ENCODE measurements around the gene CCDC33.

The CCDC33 gene

GRCh38 chr15:74370471-74370870 lies 134.3 kb downstream of the CCDC33 start:
- Mint-ChIP-seq H3K27me3 (peaks cover 78% of the 10 kb centered on the region), H3K36me3 (ENCODE audit: low read depth) (no peaks in the 10 kb centered on the region), H3K27ac (no peak overlapping the region), H3K4me1 (ENCODE audit: low read depth) (peaks cover 20% of the 10 kb centered on the region), H3K4me3 (no peak overlapping the region), H3K9me3 (no peaks in the 10 kb centered on the region)
- intact Hi-C loops (cut with micrococcal nuclease), result loop anchor here (5.0 kb wide), 1 partner anchor 262 kb away; no protein-coding TSS in a partner anchor

DNA sequence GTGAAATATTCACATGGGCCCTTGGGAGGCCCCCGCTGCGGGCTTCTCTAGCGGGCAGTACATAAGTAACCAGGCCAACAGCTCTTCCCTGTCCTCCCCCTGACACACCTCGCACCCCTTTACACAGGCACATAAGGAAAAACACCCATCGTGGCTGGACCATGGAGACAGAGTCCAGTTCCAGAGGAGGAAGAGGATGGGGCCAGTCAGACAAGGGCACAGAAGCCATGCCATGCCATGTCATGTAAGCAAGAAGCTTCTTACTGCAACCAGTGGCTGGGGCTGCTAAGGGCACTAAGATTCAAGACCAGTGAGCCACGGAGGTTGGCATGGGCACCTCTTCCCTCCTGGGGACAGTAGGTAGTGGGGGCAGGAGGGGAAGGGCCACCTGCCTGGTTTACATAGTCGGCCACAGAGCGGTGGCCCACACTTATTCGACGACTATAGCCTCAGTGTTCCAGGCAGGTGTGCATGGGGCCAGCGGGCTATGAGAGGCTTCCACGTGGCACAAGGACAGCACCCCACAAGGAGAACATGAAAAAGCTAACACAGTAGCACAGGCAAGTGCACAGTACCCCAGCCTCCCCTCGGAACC lies 137.0 kb downstream of the CCDC33 start:
- Mint-ChIP-seq H3K4me1 (ENCODE audit: low read depth) (peaks cover 15% of the 10 kb centered on the region), H3K27ac (no peak overlapping the region), H3K27me3 (peaks cover 63% of the 10 kb centered on the region)

DNA sequence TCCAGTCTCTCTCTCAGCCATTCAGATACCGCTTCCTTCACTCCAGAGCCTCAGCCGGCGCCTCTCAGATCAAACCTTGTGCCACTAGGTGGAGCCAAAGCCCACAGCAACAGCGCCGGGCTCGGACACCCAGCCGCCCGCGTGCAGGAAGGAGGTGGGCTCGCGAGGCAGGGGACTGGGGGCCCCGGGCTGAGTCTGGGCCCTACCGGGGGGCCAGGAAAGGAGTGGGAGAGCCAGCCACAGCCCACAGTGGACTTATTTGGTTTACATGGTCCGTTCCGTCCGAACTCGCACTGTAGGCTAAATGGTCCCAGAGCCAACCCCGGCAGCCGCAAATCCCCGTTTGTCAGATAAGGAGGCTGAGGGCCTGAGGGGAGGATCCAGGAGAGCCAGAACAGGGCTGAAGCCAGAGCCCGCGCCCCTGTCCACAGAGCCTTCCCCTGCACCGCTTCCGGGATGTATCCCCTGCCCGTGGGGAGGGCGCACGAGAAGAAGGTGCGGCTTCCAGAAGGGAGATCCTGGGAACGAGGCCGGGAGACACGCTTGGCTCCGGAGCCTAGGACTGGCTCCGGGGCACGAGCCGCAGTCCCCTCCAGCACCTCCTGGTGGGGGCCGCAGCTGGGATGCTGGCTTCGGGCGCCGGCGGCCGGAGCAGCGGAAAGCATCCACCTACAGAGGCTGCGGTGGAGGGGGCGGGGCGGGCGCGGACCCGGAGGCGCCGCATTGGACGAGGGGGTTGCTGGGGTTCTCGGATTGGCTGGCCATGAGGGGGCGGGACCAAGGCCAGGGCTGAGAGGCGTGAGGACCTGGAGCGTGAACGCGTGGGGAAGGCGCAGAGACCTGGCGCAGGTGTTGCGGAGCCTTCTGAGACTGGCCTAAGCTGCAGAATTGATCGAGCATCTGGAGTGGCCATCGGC lies 137.9 kb downstream of the CCDC33 start:
- H3K27me3 Mint-ChIP-seq, result peaks cover 61% of the 10 kb centered on the region
- H3K4me3 Mint-ChIP-seq, result peak overlapping the region; percentile 76
- intact Hi-C loops (cut with micrococcal nuclease), result loop anchor here (2.0 to 5.0 kb wide), 4 partner anchors 65 to 395 kb away; no protein-coding TSS in a partner anchor
- H3K9me3 Mint-ChIP-seq, result no peaks in the 10 kb centered on the region
- peaks cover 20% of the 10 kb centered on the region for H3K4me1 Mint-ChIP-seq (ENCODE audit: low read depth)
- no peaks in the 10 kb centered on the region for H3K36me3 Mint-ChIP-seq (ENCODE audit: low read depth)
- no peak overlapping the region for H3K27ac Mint-ChIP-seq

More for the DNA sequence above, 137.0 kb downstream of the CCDC33 start:
- no peak overlapping the region for H3K4me3 Mint-ChIP-seq
- no peaks in the 10 kb centered on the region for H3K36me3 Mint-ChIP-seq (ENCODE audit: low read depth)
- no peaks in the 10 kb centered on the region for H3K9me3 Mint-ChIP-seq
- intact Hi-C loops (cut with micrococcal nuclease), result loop anchor here (5.0 kb wide), 1 partner anchor 259 kb away; no protein-coding TSS in a partner anchor

DNA sequence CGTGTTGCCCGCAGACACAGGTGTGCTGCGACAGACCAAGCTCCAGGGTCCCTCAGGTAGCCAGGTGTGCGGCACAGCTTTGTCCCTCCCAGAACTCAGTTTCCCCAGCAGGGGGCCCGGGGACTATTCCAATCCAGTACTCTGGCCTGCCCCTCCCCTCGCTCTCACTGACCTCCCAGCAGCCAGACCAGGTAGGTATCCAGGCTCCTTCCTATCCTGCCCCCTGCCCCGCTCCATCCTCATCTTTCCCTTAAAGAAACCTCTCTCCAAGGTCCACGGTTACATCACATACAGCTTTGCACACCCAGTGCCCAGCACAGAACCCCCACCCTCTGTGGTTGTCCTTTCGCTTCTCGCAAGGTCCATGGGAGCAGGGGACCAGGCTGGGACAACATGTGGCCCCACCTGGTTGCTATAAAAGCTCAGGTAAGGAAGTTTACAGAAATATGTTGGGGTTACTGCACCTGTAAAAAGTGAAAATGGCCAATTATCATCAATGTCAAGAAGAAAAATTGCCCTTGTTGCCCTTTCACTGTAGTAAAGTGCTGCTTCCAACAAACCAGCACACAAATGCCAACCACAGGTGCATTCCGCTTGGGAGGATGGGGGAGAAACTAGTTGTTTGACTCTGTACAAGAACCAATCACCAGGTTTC lies 138.6 kb downstream of the CCDC33 start:
- intact Hi-C loops (cut with micrococcal nuclease), result loop anchor here (2.0 to 5.0 kb wide), 4 partner anchors 64 to 394 kb away; no protein-coding TSS in a partner anchor
- Mint-ChIP-seq H3K27me3 (peaks cover 60% of the 10 kb centered on the region), H3K9me3 (no peaks in the 10 kb centered on the region), H3K36me3 (ENCODE audit: low read depth) (no peaks in the 10 kb centered on the region), H3K4me1 (ENCODE audit: low read depth) (peaks cover 22% of the 10 kb centered on the region), H3K27ac (no peak overlapping the region), H3K4me3 (no peak overlapping the region)

GRCh38 chr15:74375303-74375693 lies 139.2 kb downstream of the CCDC33 start:
- intact Hi-C loops (cut with micrococcal nuclease), result loop anchor here (2.0 kb wide), 3 partner anchors 64 to 394 kb away; no protein-coding TSS in a partner anchor
- Mint-ChIP-seq H3K36me3 (ENCODE audit: low read depth) (no peaks in the 10 kb centered on the region), H3K4me1 (ENCODE audit: low read depth) (peaks cover 22% of the 10 kb centered on the region), H3K4me3 (no peak overlapping the region), H3K27ac (no peak overlapping the region), H3K27me3 (peaks cover 60% of the 10 kb centered on the region), H3K9me3 (no peaks in the 10 kb centered on the region)

GRCh38 chr15:74376226-74376625 lies 140.1 kb downstream of the CCDC33 start:
- H3K4me1 Mint-ChIP-seq (ENCODE audit: low read depth), result peaks cover 22% of the 10 kb centered on the region
- no peak overlapping the region for H3K4me3 Mint-ChIP-seq
- H3K36me3 Mint-ChIP-seq (ENCODE audit: low read depth), result no peaks in the 10 kb centered on the region
- no peak overlapping the region for H3K27ac Mint-ChIP-seq
- intact Hi-C loops (cut with micrococcal nuclease), result no loop called here
- peaks cover 61% of the 10 kb centered on the region for H3K27me3 Mint-ChIP-seq
- H3K9me3 Mint-ChIP-seq, result no peaks in the 10 kb centered on the region

- H3K36me3 Mint-ChIP-seq (ENCODE audit: low read depth), result no peaks in the 10 kb centered on the region
- H3K27ac Mint-ChIP-seq, result no peak overlapping the region
- peaks cover 60% of the 10 kb centered on the region for H3K27me3 Mint-ChIP-seq
- intact Hi-C loops (cut with micrococcal nuclease), result no loop called here
- H3K4me3 Mint-ChIP-seq, result no peak overlapping the region
- peaks cover 22% of the 10 kb centered on the region for H3K4me1 Mint-ChIP-seq (ENCODE audit: low read depth)
- no peaks in the 10 kb centered on the region for H3K9me3 Mint-ChIP-seq
These were observed 140.9 kb downstream of the CCDC33 start for GRCh38 chr15:74376825-74377581.

GRCh38 chr15:74377831-74378766 lies 142.0 kb downstream of the CCDC33 start:
- H3K4me1 Mint-ChIP-seq (ENCODE audit: low read depth), result peaks cover 22% of the 10 kb centered on the region
- no peaks in the 10 kb centered on the region for H3K9me3 Mint-ChIP-seq
- H3K4me3 Mint-ChIP-seq, result no peak overlapping the region
- intact Hi-C loops (cut with micrococcal nuclease), result no loop called here
- peaks cover 55% of the 10 kb centered on the region for H3K27me3 Mint-ChIP-seq
- no peaks in the 10 kb centered on the region for H3K36me3 Mint-ChIP-seq (ENCODE audit: low read depth)
- H3K27ac Mint-ChIP-seq, result no peak overlapping the region

- intact Hi-C loops (cut with micrococcal nuclease), result no loop called here
- no peaks in the 10 kb centered on the region for H3K36me3 Mint-ChIP-seq (ENCODE audit: low read depth)
- H3K4me3 Mint-ChIP-seq, result no peak overlapping the region
- peaks cover 48% of the 10 kb centered on the region for H3K27me3 Mint-ChIP-seq
- H3K9me3 Mint-ChIP-seq, result no peaks in the 10 kb centered on the region
- no peak overlapping the region for H3K27ac Mint-ChIP-seq
- H3K4me1 Mint-ChIP-seq (ENCODE audit: low read depth), result peaks cover 21% of the 10 kb centered on the region
These were observed 142.7 kb downstream of the CCDC33 start for GRCh38 chr15:74378848-74379247.

DNA sequence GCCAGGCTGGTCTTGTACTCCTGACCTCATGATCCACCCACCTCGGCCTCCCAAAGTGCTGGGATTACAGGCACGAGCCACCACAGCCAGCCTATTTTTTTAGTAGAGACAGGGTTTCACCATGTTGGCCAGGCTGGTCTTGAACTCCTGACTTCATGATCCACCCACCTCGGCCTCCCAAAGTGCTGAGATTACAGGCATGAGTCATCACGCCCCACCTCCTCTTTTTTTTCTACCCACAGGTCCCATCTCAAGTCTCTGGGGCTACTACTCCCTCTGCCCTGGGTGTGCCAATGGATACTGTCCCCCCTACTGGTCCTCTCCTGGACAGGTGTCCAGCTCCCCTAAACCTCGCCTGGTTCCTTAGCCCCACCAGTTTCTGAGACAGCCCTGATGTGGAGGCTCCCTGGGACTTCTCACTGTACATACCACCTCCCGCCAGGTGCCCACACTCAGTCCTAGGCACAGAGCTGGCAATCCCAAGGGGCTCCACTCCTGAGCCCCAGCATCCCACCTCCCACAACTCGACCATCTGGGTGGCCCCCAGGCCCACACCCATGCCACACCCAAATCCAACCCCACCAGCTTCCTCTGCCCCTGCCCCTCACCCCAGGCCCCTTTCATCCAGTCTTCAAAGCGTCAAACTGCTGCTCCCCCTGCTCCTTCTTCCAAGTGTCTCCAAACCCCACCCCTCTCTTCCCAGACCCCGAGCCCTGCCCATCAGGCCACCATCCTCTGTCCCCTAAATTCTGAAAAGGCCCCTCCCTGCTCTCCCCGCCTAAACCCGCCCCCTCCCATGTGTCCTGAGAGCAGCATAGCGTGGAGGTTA lies 144.4 kb downstream of the CCDC33 start:
- H3K27ac Mint-ChIP-seq, result no peak overlapping the region
- no peaks in the 10 kb centered on the region for H3K36me3 Mint-ChIP-seq (ENCODE audit: low read depth)
- H3K9me3 Mint-ChIP-seq, result no peaks in the 10 kb centered on the region
- peaks cover 37% of the 10 kb centered on the region for H3K27me3 Mint-ChIP-seq
- H3K4me3 Mint-ChIP-seq, result no peak overlapping the region
- peaks cover 23% of the 10 kb centered on the region for H3K4me1 Mint-ChIP-seq (ENCODE audit: low read depth)
- intact Hi-C loops (cut with micrococcal nuclease), result no loop called here

DNA sequence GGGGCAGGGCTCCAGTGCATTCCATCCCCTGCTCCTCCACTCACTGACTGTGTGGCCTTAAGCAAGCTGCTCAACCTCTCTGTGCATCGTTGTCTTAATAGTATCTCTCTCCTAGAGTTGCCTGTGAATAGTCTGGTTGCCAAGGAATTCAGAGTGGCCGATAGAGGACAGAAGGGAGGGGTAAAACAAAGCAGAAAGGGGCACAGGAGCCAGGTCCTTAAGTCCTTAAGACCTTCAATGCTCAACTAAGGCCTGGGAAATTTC lies 145.0 kb downstream of the CCDC33 start:
- Mint-ChIP-seq H3K4me3 (no peak overlapping the region), H3K27me3 (peaks cover 39% of the 10 kb centered on the region), H3K4me1 (ENCODE audit: low read depth) (peaks cover 23% of the 10 kb centered on the region), H3K27ac (no peak overlapping the region), H3K9me3 (no peaks in the 10 kb centered on the region), H3K36me3 (ENCODE audit: low read depth) (no peaks in the 10 kb centered on the region)
- intact Hi-C loops (cut with micrococcal nuclease), result no loop called here

DNA sequence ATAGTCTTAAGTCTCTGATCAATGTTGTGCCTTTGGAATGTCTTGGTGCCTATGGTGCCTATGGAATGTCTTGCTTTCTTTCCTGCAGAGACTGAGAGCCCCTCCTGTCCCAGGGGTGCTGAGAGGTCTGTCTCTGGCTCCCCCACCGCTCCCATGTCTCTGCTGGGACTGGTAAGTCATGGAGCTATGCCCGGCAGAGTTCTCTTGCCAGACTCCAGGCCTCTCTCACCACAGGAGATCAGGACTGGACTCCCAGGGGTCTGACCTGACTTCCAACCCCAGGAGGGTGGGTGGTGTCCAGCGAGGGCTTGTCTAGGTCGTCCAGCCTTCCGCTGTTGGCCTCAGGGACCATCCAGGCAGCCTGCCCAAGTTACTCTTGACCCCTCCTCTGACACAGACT lies 145.4 kb downstream of the CCDC33 start:
- Mint-ChIP-seq H3K27me3 (peaks cover 41% of the 10 kb centered on the region), H3K36me3 (ENCODE audit: low read depth) (no peaks in the 10 kb centered on the region), H3K27ac (no peak overlapping the region), H3K9me3 (no peaks in the 10 kb centered on the region), H3K4me3 (no peak overlapping the region), H3K4me1 (ENCODE audit: low read depth) (peaks cover 23% of the 10 kb centered on the region)
- intact Hi-C loops (cut with micrococcal nuclease), result no loop called here

Measured in dendritic cell treated with granulocyte-macrophage colony-stimulating factor and Interleukin-4, amounts not matched to agents 40 ng/mL and 50 ng/mL, for 4 days (primary cell).